Measurements from ENCODE around the gene MYOF. TPM values are rescaled to one million over a fixed set of nuclear protein-coding genes. Genes with fewer than 3 reads are reported as not detected.

MYOF gene
- polyA plus RNA-seq, 3 donors, result 9.7 to 29.1 (median 14.5) TPM

DNA sequence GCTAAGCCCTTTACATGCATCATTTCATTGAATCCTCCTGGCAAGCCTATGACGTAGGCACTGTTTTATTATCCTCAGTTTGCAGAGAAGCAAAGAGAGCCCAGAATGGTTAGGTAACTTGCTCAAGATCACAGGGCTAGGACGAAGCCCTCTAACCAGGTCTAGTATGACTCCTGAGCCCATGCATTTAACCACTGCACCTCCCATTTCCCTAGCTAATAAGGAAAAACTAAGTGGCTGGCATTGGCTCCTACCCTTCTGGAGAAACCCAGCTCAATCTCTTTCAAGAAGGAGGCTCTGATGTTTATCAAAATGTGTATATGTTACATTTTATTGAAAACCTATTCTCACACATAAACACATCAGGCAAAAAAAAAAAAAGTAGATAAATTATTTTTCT lies 19.8 kb downstream of the MYOF start:
- peaks cover 0 to 6% (median 2%) of the 10 kb centered on the region in 3 donors for H3K27me3 Mint-ChIP-seq (ENCODE audit: low read depth in 3 of 3)
- H3K4me1 ChIP-seq (ENCODE audit: control insufficient read depth in 1 of 2, insufficient read depth in 2 of 2, low read length in 2 of 2), result peaks cover 61 to 68% of the 10 kb centered on the region in 2 donors
- peaks cover 6 to 17% of the 10 kb centered on the region in 2 donors for H3K36me3 ChIP-seq (replicated peaks in 1 of 2; ENCODE audit: control insufficient read depth in 1 of 2, insufficient read depth in 2 of 2, low read length in 2 of 2)
- TF ChIP-seq, protein P1, sequence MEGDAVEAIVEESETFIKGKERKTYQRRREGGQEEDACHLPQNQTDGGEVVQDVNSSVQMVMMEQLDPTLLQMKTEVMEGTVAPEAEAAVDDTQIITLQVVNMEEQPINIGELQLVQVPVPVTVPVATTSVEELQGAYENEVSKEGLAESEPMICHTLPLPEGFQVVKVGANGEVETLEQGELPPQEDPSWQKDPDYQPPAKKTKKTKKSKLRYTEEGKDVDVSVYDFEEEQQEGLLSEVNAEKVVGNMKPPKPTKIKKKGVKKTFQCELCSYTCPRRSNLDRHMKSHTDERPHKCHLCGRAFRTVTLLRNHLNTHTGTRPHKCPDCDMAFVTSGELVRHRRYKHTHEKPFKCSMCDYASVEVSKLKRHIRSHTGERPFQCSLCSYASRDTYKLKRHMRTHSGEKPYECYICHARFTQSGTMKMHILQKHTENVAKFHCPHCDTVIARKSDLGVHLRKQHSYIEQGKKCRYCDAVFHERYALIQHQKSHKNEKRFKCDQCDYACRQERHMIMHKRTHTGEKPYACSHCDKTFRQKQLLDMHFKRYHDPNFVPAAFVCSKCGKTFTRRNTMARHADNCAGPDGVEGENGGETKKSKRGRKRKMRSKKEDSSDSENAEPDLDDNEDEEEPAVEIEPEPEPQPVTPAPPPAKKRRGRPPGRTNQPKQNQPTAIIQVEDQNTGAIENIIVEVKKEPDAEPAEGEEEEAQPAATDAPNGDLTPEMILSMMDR (IDR thresholded peaks at IDR 0.05), result no peak
- H4K20me1 ChIP-seq (ENCODE audit: insufficient read depth, low read length), result peaks cover 27% of the 10 kb centered on the region
- H3K4me1 Mint-ChIP-seq, result peaks cover 70% of the 10 kb centered on the region
- peaks cover 64% of the 10 kb centered on the region for H3K79me2 ChIP-seq (ENCODE audit: insufficient read depth, low read length)
- peaks cover 21 to 32% of the 10 kb centered on the region in 2 donors for H3K36me3 Mint-ChIP-seq
- peak overlapping the region in 6 of 7 donors; percentile 48 to 96 (median 76) for H3K27ac Mint-ChIP-seq
- whole genome bisulfite sequencing (ENCODE audit: insufficient coverage), result no CpG with 5 or more reads among the region's 2 CpGs
- no peak overlapping the region for H3K9ac ChIP-seq (ENCODE audit: insufficient read depth, low read length, poor library complexity, severe bottlenecking)
- H3K9me3 Mint-ChIP-seq, result no peaks in the 10 kb centered on the region
- H3K4me3 Mint-ChIP-seq, result peak overlapping the region in 1 of 2 donors; percentile 83
- H3K4me2 ChIP-seq (replicated peaks; ENCODE audit: extremely low read depth, low read length, poor library complexity, severe bottlenecking), result peak overlapping the region; percentile 17
- peak overlapping the region in 1 of 2 donors; percentile 81 for H3K27ac ChIP-seq (ENCODE audit: low read depth in 1 of 2, low read length in 2 of 2)
- peak overlapping the region in 1 of 3 experiments; percentile 37 for H3K4me3 ChIP-seq (replicated peaks in 1 of 3; ENCODE audit: low read depth in 2 of 3, low read length in 3 of 3)
- H3K9me3 ChIP-seq (replicated peaks in 1 of 2; ENCODE audit: control insufficient read depth in 1 of 2, insufficient read depth in 1 of 2, low read length in 2 of 2), result no peaks in the 10 kb centered on the region
- intact Hi-C loops (cut with micrococcal nuclease), result no loop called here
- H2AFZ ChIP-seq (ENCODE audit: insufficient read depth, low read depth, low read length, poor library complexity, severe bottlenecking), result no peak overlapping the region
- no peak for DNase-seq
- no peaks in the 10 kb centered on the region for H3K27me3 ChIP-seq (ENCODE audit: control insufficient read depth in 2 of 2, insufficient read depth in 2 of 2, low read length in 2 of 2)

DNA sequence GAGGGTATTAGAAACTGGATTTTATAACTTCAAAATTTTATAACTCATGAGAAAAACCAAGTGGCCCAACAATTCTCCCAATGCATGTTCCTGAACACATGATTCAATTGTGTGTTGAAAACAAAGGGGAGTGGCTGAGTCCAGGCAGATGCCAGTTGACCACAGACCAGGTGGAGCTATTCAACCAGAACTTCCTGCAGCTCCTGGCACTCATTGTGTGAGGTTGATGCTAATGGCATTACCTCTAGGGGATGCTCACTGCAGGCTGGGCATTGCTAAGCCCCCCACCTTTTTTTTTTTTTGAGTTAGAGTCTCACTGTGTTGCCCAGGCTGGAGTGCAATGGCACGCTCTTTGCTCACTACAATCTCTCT lies 20.3 kb downstream of the MYOF start:
- Histone ChIP-seq H3K4me3 (replicated peaks in 1 of 3; ENCODE audit: low read depth in 2 of 3, low read length in 3 of 3) (no peak overlapping the region), H3K27ac (ENCODE audit: low read depth in 1 of 2, low read length in 2 of 2) (no peak overlapping the region), H3K4me2 (replicated peaks; ENCODE audit: extremely low read depth, low read length, poor library complexity, severe bottlenecking) (no peak overlapping the region), H3K9ac (ENCODE audit: insufficient read depth, low read length, poor library complexity, severe bottlenecking) (no peak overlapping the region), H3K79me2 (ENCODE audit: insufficient read depth, low read length) (peaks cover 62% of the 10 kb centered on the region), H3K36me3 (replicated peaks in 1 of 2; ENCODE audit: control insufficient read depth in 1 of 2, insufficient read depth in 2 of 2, low read length in 2 of 2) (peaks cover 11 to 23% of the 10 kb centered on the region in 2 donors), H3K9me3 (replicated peaks in 1 of 2; ENCODE audit: control insufficient read depth in 1 of 2, insufficient read depth in 1 of 2, low read length in 2 of 2) (no peaks in the 10 kb centered on the region), H3K4me1 (ENCODE audit: control insufficient read depth in 1 of 2, insufficient read depth in 2 of 2, low read length in 2 of 2) (peaks cover 61 to 67% of the 10 kb centered on the region in 2 donors), H3K27me3 (ENCODE audit: control insufficient read depth in 2 of 2, insufficient read depth in 2 of 2, low read length in 2 of 2) (no peaks in the 10 kb centered on the region), H2AFZ (ENCODE audit: insufficient read depth, low read depth, low read length, poor library complexity, severe bottlenecking) (no peak overlapping the region), H4K20me1 (ENCODE audit: insufficient read depth, low read length) (peaks cover 27% of the 10 kb centered on the region)
- intact Hi-C loops (cut with micrococcal nuclease), result no loop called here
- Mint-ChIP-seq H3K4me3 (no peak overlapping the region), H3K36me3 (peaks cover 27 to 38% of the 10 kb centered on the region in 2 donors), H3K4me1 (peaks cover 70% of the 10 kb centered on the region), H3K9me3 (no peaks in the 10 kb centered on the region), H3K27me3 (ENCODE audit: low read depth in 3 of 3) (peaks cover 0 to 6% (median 2%) of the 10 kb centered on the region in 3 donors), H3K27ac (peak overlapping the region in 3 of 7 donors; percentile 55 to 68 (median 59))
- WGBS (ENCODE audit: insufficient coverage), result no CpG with 5 or more reads among the region's 1 CpG
- TF ChIP-seq, protein P1 (IDR thresholded peaks at IDR 0.05), result no peak
- no peak for DNase-seq
